ENCODE results near the gene NTRK3.
"Not testable (repeated sequence)": the region's sequence is repeated elsewhere in the genome, so short reads cannot be mapped to it uniquely, and the experiment has no call there.

GRCh38 chr15:87835830-87836229 lies 420.7 kb downstream of the NTRK3 start:
- not testable (repeated sequence) for TF ChIP-seq CTCF (optimal IDR thresholded peaks at IDR 0.05 in 1 of 3, IDR thresholded peaks at IDR 0.05 in 1 of 3, conservative IDR thresholded peaks at IDR 0.05 in 1 of 3; ENCODE audit: extremely low read depth in 1 of 3, insufficient read depth in 2 of 3, low read length in 3 of 3); EZH2 (IDR thresholded peaks at IDR 0.05; ENCODE audit: low read length)
